GM19467 (cell line): ENCODE data around the gene CNTFR.

ENCODE experiments used
- ATAC-seq: cut with Tn5 transposase; IDR thresholded peaks from one replicate; pipeline ENCODE4 v1.9.1; 2021; ENCODE audit warnings: mild to moderate bottlenecking, moderate library complexity; ENCODE audit not compliant: unreplicated experiment

Gene CNTFR

DNA sequence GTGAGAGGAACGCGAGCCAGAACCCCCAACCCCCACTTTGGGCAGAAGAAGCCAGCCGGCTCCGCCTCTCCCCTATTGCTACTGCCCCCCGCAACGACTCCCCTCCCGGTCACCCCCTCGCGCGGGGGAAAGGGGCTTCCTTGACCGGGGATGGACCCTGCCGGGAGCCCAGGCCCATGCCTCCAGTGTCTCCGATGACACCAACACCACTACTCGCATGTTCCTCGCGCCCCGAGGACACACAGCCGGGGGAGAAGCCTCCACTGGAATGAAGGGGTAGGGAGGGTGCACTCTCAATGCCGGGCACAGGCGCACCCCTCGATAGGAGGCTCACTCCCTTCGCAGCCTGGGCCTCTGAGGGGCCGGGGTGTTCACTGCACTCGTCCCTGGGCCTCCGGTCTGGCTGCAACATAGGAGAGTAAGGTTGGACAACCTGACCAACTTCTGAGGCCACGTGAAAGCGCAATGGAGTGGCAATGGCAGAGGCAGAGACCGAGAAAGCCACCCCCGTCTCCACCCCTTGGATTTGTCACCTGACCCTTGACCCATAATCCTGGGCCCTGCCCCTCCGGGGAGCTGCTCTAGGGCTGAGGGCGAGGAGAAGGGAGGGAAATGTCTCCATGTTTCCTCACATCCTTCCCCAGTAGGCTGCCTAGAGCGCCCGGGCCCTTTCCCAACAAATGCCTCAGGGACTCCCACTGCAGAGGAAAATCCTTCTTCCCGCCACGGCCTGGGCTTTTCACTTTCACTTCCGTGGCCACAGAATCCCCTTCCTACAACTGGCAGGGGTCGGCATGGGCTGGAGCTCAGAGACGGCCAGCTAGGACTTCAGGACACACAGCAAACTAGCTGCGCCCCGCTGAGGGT is 1.1 kb upstream of the CNTFR start:
- no peak for ATAC-seq

DNA sequence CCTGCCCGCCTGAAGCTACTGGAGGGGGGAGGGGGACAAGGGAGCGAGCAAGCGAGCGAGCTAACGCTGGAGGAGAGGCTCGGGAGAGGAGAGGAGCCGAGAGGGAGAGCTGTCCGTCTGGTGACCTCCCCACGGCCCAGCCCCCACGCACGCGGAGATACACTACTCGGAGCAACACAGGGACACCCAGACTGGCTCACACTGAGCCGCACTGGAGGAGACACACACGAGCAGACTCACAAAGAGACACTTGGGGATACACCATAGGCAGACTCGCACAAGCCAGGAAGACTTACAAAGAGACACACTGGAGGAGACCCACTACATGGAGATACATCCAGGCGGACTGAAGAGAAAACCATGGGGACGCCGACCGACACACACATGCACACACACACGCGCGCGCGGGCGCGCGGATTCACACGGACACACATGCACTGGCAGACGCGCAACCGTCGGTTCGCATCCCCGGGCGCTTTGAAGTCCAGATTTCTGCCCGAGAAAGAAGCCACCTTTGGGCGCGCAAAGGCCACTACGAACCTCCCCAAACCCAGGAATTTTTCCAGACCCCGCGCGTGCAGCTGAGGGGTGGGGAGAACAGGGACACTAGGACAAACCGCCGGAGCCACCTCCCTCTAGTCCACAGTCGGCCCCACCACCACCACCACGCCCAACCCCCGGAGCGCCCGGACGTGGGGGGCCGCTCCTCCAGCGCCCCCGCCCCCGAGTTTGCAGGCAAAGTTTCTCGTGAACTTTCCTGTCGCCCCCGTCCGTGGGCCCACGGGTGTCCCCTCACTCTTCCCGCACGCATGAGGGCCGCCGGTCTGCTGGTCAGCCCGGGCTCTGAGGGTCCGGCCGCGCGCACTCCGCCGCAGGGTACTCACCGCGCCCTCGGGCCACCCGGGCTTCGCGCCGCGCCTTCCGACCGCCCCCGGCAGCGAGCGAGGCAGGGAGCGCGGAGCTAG is 571 bp downstream of the CNTFR start:
- no peak for ATAC-seq

DNA sequence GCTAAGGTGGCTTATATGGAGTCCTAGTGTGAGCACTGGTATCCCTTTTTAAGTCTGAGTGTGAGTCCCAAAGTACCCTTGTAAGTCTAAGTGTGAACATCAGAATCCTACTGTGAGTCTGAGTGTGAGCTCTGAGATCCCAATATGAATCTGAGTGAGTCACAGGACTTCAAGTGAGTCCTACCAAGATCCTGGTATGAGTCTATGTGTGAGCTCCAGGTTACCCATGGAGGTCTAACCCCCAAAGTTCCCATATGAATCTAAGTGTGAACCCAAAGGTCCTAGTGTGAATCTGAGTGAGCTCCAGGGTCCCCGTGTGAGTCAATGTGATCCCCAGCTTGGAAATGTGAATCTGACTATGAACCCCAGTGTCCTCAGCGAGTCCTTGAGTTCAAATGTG is 2.3 kb downstream of the CNTFR start:
- no peak for ATAC-seq

DNA sequence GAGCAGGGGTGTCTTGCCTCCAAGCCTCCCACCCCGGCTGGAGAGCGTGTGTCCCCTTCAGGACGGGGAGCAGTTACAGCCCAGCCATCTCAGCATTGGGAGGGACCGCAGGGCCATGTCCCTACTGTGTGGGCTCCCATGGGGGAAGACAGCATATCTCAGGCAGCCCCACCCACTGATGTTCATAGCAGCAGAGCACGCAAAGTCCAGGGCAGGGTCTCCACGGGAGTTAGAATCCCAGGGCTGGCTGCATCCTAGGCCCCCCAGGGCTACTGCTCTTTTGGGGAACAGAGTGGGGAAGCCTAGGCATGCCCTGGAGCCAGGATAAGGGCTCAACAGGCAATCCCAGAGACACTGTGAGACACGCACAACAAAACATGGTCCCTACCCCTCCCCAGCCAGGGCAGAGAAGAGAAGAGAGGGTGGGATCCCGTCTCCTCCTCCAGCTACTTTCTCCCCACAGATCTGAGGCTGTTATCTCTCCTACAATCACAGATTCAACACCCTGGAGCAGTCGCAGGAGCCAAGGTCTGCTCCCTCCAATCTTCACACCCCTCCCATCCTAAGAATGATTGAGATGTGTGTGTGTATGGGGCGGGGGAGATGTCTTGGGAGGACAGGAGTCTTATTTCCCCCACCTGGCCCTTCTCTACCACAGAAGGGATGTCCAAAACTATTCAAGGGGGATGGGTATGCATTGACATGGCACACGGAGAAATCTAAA is 3.4 kb downstream of the CNTFR start:
- no peak for ATAC-seq

DNA sequence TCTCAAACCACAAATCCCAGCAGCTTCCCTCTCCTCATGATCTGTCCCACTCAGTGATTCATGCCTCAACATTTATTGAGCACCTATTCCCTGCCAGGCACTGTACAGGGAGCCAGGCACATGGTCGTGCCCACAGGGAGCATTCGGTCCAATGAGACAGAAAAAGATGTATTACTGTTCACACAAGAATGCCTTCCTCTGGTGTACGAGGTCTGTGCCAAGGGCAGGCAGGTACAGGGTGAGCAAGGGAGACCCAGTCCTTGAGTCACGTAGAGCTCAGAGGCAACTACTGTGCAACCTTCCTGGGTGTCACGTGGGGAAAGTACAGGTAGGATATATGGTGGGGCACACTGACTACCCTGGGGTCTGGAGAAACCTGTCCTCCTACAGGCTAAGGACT is 4.6 kb downstream of the CNTFR start:
- ATAC-seq: no peak

DNA sequence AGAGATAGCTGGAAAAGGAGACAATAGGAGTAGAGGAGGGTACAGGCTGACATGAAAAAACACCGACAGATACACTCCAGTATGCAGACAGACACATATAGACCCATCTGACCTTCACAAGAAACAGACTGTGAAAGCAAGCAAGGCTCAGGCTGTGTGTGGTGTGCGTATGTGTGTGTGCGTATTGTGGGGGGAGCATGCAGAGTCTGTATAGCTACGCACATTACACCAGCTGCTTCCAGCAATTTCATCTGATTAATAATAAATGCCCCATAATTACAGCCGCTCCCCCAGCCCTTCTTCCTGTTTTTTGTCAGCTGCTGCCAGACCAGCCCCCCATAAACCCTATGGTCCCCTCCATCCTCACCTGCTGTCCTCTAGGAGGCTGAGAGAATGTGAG is 6.7 kb downstream of the CNTFR start:
- ATAC-seq: no peak

DNA sequence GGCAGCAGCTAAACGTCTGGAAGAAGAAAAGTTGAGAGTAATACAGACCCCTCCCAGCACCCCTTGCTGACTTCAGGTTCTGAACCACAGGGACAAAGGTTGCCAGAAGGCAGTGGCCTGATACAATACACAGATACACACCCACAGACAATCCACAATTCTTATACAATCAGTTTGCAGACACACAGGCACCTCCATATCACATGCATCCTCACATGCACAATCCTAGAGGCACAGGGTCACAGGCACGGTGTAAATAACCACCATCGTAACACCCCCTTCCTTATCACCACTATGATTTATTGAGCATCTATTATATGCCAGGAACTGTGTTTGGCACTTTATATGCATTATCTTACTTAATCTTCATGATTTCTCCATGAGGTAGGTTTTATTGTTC is 8.2 kb downstream of the CNTFR start:
- ATAC-seq: no peak

DNA sequence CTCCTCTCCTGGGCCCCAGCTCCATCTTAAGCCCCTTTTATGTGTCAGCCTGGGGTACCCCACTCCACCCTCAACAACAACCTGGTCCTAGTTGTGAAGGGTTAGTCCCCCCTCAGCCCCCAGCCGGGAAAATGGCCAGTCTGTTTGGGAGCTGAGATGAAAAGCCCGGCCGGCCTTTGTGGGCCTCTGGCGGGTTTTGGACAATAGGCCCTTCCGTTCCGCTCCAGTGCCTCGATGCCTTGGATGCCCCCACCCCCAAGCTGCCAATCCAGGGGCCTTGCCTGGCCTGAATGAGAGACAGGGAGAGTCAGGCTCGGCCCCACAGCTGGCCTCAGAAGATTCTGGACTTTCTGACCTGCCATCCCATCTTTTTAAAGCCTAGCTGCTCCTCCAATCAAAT is 9.2 kb downstream of the CNTFR start:
- ATAC-seq: no peak

DNA sequence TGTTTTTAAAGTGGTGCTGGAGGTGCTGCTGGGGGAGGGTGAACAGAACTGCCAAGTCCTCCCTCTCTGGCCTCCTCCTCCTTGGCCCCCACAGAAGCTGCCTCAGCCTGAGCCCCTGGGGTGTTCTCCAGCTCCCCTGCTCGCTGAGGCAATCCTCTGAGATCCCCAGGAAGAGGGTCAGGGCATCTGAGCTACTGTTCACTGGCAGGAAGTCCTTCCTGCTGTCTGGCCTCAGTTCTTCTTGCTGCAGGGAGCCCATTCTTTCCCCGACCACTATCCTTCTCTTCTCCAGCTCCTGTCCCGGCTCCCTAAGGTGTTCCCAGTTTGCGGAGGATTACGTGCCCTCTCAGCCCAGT is 9.7 kb downstream of the CNTFR start:
- ATAC-seq: no peak

DNA sequence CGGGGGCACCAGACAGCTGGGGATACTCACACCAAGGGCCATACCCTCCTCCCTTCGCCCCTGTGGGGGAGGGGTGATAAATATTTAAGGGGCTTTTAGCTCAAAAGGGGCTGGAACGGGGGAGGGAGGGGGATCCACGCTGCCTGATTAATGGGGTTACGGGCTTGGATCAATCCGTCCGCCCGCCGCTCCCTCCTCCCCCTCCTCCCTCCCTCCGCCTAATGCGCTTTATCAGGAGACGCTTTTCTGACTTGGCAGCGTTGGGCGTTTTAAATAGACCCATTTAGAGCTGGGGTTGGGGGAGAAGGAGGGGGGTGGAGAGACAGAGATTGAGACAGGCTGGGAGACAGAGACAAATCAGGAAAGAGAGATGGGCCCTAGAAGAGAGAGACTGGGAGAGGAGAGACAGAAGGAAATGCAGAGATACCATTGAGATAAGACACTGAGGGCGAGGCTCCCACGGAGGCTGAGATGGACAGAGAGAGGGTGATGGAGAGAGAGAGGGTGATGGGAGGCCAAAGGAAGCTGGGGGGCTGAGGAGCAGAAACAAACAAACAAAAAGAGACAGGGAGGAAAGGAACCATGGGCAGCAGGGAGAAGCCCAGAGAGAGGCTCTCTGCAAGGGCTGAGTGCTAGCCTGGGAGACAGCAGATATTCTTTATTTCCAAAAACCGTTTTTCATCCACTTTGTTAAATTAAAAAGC is 10.3 kb downstream of the CNTFR start:
- ATAC-seq: no peak

DNA sequence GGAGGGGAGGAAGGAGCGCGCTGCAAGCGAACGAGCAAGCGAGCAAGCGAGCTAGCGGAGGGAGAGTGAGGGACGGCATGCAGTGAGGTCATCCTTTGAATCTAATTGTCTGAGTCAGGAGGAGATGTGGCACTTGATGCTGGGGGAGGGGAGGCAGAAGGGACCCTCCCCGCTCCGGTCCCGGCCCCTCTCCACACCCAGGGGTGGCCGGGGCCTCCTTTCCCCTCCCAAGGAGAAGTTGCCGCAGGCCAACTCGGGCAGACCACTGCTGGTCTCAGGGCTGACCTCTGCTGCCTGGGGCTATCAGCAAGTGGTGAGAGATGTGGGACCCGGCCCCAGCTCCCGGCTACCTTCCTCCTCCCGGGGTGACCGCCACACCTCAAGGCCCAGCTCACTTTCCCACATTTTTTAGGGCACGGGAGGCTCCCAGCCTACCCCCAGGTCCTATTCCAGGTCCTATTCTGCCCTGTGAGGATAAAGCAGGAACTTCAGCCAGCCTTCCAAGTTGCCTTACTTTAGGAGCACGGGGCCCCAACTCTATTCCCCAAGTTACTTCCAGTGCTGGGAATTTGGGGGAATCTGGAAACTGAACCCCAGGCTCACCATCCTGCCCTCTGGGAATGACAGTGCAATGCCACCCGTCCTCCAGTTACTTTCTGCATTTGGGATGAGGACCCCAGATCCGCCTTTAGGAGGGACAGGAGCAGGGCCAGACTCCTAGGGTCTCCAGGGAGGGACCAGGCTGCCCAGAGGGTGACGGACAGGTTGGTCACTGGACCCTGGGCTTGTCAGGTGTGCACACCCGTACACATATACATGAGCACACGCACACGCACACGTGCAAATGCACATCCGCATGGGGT is 11.1 kb downstream of the CNTFR start:
- no peak for ATAC-seq

DNA sequence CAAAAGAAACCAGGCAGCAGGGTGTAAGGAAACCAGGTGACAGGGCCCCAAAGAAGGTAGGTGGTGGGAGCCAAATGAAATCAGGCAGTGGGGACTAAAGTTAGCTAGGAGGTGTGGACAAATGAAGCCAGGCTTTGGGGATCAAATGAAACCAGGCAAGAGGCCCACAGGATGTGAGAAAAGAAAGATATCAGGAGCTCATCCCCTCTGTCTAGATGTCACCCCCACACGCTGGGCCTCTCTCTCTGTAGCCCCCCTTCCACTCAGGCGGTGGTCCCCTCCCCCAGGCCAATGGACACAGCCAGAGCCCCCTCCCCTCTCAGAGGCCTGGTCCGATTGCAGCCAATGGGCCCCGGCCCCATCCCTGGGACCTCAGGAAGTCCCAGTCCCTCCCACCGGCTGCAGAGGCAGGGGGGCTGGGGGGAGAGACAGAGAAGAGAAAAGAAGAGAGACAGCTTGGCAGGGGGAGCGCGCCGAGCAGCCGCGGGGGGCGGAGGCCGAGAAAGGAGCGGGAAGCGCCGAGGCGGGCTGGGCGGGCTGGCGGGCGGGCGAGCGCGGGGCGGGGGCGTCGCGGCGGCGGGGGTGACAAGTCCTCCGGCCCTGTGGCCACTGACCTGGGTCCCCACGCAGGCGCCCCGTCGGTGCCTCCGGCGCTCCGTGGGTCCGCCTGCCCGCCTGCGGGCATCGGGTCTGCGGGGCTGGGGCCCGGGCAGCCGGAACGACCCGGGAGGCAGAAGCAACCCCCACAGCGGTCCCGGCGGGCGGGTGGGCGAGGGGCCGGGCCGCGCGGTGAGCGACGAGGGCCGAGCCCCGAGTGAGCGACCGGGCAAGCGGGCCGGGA is 11.9 kb downstream of the CNTFR start:
- ATAC-seq: no peak

DNA sequence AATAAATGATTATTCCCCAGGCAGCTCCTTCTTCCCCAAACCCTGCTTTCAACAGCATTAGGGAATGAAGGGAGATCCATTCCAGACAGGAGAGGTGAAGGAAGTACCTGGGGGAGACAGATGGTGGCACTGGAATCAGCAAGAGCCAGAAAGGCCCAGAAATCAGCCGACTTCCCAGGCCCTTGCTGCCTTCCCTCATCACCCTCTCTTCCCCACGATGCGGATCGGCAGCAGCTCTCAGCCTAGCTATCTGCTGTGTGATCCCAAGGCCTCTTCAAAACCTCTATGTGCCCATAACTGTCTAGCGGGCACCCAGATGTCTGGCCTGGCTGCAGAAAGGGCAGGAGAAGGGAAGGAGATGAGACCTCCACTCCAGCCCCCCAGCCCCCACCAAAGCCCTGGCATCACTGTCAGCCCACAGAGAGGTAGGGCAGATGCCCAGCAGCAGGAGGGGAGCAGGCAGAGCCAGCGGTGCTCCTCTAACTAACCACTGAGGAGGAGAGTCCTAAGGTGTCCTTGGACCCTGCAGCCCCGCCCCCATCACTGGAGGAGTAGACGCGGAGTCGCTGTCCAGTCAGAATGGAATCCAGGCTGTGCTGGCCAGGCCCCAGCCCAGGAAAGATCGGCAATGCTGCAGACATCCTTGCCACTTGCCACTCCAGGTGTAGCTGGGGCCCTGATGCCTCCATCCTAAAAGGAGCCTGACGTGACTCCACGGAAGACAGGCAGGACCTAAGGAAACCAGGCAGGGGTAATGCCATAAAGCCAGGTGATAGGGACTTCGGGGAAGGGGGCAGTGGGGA is 12.7 kb downstream of the CNTFR start:
- ATAC-seq: no peak

DNA sequence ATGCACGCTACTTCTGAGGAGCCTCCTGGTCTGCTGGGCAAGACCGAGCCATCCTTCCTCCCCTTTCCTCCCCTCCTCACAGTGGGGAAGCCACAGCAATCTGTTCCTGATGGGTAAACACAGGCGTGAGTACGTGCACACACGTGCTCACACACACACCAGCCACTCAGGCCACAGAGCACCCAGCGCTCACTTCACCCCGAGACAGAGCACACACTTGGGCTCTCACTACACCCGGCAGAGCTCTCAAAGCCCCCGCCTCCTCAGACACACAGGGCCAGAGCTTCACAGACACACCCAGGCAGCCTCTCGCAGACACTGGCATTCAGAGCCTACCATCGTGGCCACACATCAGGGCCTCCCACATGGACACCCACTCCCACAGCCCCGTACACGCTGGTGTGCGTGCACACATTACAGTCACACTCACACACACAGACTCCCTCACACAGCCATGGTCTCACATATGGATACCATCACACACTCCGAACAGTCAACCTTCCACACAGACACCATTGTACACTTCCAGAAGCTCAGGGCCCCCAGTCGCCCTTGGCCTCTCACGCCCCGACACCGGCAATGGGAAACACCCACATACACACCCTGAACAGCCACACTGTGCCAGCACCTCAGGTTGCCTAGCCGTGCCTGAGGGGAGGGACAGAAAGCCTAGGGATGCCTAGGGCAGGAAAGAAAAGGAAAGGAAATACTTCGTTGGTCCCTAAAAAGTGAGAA is 13.5 kb downstream of the CNTFR start:
- ATAC-seq: no peak

DNA sequence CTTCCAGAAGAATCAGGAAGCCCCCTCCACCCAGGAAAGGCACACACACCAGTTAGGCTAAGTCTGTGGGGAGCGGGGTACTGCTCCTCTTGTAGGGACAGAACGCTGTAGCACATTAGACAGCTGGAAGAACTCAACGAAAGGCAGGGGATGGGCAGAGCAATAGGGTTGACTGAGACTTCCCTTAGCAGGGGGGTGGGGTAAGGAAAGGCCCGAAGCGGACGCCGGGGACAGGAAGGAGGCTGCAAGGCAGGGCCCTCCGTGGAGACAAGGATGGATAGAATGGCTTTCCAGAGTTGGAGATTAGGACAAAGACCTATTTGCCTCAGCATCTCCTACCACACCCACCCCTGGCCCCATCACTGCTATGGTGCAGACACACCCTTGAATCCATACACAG is 14.3 kb downstream of the CNTFR start:
- no peak for ATAC-seq

DNA sequence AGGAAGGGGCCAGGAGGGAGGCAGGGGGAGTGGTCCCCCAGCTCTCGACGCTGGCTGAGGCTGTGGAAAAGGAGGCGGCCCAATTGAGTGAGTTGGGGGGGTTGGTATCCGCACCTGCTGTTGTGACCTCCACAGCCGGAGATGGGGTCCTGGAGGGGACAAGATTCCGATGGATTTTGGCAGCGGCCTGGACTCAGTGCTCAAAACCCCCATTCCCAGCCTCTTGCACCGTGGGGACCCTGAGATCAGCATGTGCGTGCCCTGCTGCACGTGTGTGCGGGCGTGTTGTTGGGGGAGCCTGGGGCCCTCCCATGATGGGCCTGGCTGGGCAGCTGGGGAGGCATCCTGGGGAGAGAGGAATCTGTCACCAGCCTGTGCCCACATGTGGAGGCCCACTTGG is 15.0 kb downstream of the CNTFR start:
- ATAC-seq: no peak

DNA sequence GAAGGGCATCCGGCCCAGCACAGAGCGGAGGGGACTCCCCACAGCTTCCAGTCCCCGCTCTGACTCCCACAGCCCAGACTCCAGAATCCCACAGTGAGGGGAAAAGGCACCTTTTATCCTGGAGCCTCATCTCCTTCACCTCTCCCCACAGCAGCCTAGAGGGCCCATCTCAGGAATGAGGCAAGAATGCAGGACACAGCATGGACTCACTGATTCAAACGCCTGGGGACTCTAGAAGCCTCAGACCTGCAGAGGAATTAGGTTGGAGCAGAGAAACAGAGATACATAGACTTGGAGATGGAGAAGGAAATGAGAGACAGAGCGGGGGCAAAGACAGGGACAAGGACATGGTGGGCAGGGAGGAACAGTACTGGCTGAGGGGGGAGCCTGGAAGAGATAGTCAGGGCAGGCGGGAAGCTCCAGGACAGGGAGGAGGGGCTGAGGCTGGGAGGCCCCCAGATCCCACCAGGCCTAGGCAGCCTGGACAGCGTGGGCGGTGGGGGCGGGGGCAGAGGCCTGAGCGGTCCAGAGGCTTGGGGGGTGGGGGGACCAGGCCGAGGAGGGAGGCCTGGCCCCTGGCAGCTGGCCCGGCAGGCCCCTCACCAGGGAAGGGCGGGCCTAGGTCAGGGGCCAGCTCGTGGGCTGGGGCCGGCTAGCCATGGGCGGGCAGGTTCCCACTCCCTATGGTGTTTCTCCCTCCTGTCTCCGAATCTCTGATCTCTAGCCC is 15.8 kb downstream of the CNTFR start:
- no peak for ATAC-seq
